ENCODE results near the gene EFHC1. TPM values are rescaled to one million over a fixed set of nuclear protein-coding genes. Genes with fewer than 3 reads are reported as not detected.

The EFHC1 gene
- total and polyA plus RNA-seq, 2 of the 13 experiments (the other 11 are each of a cell fraction or from before 2014, with no cell fraction given), result 23.4 to 29.5 TPM

DNA sequence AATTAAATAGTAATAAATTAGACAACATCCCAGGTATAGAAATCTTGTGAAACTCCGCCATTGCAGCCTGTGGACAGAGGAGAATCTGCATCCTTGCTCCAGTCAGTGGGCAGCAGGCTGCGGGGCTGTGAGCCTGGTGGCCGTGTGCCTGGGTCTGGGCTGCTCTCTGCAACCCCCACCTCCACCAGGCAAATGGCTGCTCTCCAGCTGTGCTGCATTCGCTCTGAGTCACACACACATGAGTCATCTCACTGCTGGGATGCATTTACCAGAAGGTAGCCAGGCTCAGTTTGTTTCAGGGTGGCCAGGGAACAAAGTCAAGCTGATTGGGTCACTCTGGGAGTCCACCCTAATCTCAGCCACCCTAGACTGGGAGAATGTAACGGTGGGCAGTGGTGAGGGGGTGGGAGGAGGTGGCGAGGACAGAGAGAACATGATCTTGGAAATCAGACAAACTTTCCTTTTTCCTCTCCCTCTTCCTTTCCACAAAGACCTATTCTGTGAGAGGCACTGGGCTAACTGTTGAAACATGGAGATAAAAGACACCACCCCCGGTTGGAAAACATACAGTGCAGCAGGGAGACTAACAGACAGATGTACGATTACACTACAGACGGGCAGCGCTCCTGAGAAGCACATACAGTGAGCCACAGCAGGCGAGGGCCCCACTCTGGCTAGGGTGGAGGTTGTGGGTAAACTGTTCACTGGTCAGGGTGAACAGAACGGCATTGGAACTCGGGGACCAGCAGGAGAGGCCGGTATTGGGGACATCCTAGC, 97.5 kb downstream of the EFHC1 start (continued):
- TF ChIP-seq, protein P1, sequence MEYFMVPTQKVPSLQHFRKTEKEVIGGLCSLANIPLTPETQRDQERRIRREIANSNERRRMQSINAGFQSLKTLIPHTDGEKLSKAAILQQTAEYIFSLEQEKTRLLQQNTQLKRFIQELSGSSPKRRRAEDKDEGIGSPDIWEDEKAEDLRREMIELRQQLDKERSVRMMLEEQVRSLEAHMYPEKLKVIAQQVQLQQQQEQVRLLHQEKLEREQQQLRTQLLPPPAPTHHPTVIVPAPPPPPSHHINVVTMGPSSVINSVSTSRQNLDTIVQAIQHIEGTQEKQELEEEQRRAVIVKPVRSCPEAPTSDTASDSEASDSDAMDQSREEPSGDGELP (IDR thresholded peaks at IDR 0.05; ENCODE audit: borderline replicate concordance, low read depth), result peak; percentile 97
- TF ChIP-seq ZNF501 (CRISPR knock-in tag; IDR thresholded peaks at IDR 0.05) (peak; percentile 60), ZKSCAN1 (IDR thresholded peaks at IDR 0.05; ENCODE audit: low read length) (no peak), FOXM1 (CRISPR knock-in tag; IDR thresholded peaks at IDR 0.05) (no peak), ZNF121 (CRISPR knock-in tag; IDR thresholded peaks at IDR 0.05) (no peak), ZBTB38 (CRISPR knock-in tag; IDR thresholded peaks at IDR 0.05) (peak; percentile 43; the same call in 1 of the 2 replicates), CENPT (CRISPR knock-in tag; IDR thresholded peaks at IDR 0.05; ENCODE audit: low read depth) (no peak), ZNF709 (CRISPR knock-in tag; IDR thresholded peaks at IDR 0.05) (no peak), POGZ (CRISPR knock-in tag; IDR thresholded peaks at IDR 0.05) (peak; percentile 84), ZBTB21 (CRISPR knock-in tag; IDR thresholded peaks at IDR 0.05) (no peak), MTF1 (CRISPR knock-in tag; IDR thresholded peaks at IDR 0.05) (no peak), ATF1 (CRISPR knock-in tag; IDR thresholded peaks at IDR 0.05) (no peak), CEBPB (IDR thresholded peaks at IDR 0.05; ENCODE audit: borderline replicate concordance, low read depth, low read length) (no peak), HNRNPLL (IDR thresholded peaks at IDR 0.05; ENCODE audit: low read depth, low read length, poor library complexity, severe bottlenecking) (no peak), CBFB (CRISPR knock-in tag; IDR thresholded peaks at IDR 0.05) (no peak), TBL1XR1 (IDR thresholded peaks at IDR 0.05; ENCODE audit: borderline replicate concordance, low read length, partially characterized antibody) (no peak), ZNF205 (CRISPR knock-in tag; IDR thresholded peaks at IDR 0.05) (peak; percentile 44; the same call in 1 of the 2 replicates), SIX1 (CRISPR knock-in tag; IDR thresholded peaks at IDR 0.05; ENCODE audit: borderline replicate concordance) (no peak), ISL2 (CRISPR knock-in tag; IDR thresholded peaks at IDR 0.05) (0 out of 2 replicates have a peak, but pooled peaks have one; percentile 29), ZMYM3 (CRISPR knock-in tag; IDR thresholded peaks at IDR 0.05) (no peak; the same call in 1 of the 2 replicates), SRSF9 (IDR thresholded peaks at IDR 0.05; ENCODE audit: borderline replicate concordance, insufficient read depth, low read depth, low read length, poor library complexity, severe bottlenecking) (no peak), PCBP2 (optimal IDR thresholded peaks at IDR 0.05; ENCODE audit: low read depth, low read length, poor library complexity, severe bottlenecking) (no peak), RBAK (CRISPR knock-in tag; IDR thresholded peaks at IDR 0.05) (no peak), MYNN (CRISPR knock-in tag; IDR thresholded peaks at IDR 0.05; ENCODE audit: low read depth) (no peak), MED8 (CRISPR knock-in tag; IDR thresholded peaks at IDR 0.05; ENCODE audit: insufficient replicate concordance) (no peak), PAX8 (CRISPR knock-in tag; IDR thresholded peaks at IDR 0.05; ENCODE audit: borderline replicate concordance) (no peak)
- TF ChIP-seq, protein P2, sequence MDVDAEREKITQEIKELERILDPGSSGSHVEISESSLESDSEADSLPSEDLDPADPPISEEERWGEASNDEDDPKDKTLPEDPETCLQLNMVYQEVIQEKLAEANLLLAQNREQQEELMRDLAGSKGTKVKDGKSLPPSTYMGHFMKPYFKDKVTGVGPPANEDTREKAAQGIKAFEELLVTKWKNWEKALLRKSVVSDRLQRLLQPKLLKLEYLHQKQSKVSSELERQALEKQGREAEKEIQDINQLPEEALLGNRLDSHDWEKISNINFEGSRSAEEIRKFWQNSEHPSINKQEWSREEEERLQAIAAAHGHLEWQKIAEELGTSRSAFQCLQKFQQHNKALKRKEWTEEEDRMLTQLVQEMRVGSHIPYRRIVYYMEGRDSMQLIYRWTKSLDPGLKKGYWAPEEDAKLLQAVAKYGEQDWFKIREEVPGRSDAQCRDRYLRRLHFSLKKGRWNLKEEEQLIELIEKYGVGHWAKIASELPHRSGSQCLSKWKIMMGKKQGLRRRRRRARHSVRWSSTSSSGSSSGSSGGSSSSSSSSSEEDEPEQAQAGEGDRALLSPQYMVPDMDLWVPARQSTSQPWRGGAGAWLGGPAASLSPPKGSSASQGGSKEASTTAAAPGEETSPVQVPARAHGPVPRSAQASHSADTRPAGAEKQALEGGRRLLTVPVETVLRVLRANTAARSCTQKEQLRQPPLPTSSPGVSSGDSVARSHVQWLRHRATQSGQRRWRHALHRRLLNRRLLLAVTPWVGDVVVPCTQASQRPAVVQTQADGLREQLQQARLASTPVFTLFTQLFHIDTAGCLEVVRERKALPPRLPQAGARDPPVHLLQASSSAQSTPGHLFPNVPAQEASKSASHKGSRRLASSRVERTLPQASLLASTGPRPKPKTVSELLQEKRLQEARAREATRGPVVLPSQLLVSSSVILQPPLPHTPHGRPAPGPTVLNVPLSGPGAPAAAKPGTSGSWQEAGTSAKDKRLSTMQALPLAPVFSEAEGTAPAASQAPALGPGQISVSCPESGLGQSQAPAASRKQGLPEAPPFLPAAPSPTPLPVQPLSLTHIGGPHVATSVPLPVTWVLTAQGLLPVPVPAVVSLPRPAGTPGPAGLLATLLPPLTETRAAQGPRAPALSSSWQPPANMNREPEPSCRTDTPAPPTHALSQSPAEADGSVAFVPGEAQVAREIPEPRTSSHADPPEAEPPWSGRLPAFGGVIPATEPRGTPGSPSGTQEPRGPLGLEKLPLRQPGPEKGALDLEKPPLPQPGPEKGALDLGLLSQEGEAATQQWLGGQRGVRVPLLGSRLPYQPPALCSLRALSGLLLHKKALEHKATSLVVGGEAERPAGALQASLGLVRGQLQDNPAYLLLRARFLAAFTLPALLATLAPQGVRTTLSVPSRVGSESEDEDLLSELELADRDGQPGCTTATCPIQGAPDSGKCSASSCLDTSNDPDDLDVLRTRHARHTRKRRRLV (CRISPR knock-in tag; IDR thresholded peaks at IDR 0.05), result no peak
